Natural killer cell treated with Interleukin-12 subunit alpha and Interleukin-12 subunit beta and Interleukin-15 and Interleukin-18, amount 100 ng/mL, for 72 hours (primary cell): ENCODE data around the gene GRHL1. TPM values are rescaled to one million over a fixed set of nuclear protein-coding genes. Genes with fewer than 3 reads are reported as not detected.

Experiments used
- ATAC-seq, 2 donors: fragments of 150-1000 bp; cut with Tn5 transposase in 1 of 2; sonication (Bioruptor Pico), chemical (Tn5 transposase) in 1 of 2; 2 replicates each; pipeline ENCODE4 v1.10.0; 2021
- DNase-seq: peaks from one replicate; pipeline ENCODE4 v3.0.0; 2022; ENCODE audit warnings: low spot score
- H3K27ac Mint-ChIP-seq, 2 donors: 1 replicate in 1 of 2; 2 replicates in 1 of 2; pipeline ENCODE4 v1.8.0; 2022; ENCODE audit warnings: mixed read lengths in 2 of 2, mild to moderate bottlenecking in 1 of 2, moderate library complexity in 1 of 2
- H3K27me3 Mint-ChIP-seq, 2 donors: 1 replicate in 1 of 2; 2 replicates in 1 of 2; pipeline ENCODE4 v1.8.0; 2022; ENCODE audit warnings: mixed read lengths in 2 of 2
- H3K36me3 Mint-ChIP-seq: one replicate; pipeline ENCODE4 v1.8.0; 2022; ENCODE audit warnings: mixed read lengths
- H3K4me1 Mint-ChIP-seq, 2 donors: 1 replicate in 1 of 2; 2 replicates in 1 of 2; pipeline ENCODE4 v1.8.0; 2022; ENCODE audit warnings: low read depth in 2 of 2, mixed read lengths in 2 of 2, mild to moderate bottlenecking in 1 of 2
- H3K4me3 Mint-ChIP-seq: one replicate; pipeline ENCODE4 v1.8.0; 2022; ENCODE audit warnings: mixed read lengths
- H3K9me3 Mint-ChIP-seq: 2 replicates; pipeline ENCODE4 v1.8.0; 2022; ENCODE audit warnings: mixed read lengths
- total RNA-seq, 2 donors: library from RNA; stranded (reverse); gene quantifications; one replicate each; pipeline ENCODE4 v1.2.3, GENCODE V29; 2022

GRHL1 gene
- total RNA-seq, 2 donors from 2014 or later: 1.1 to 1.4 TPM

DNA sequence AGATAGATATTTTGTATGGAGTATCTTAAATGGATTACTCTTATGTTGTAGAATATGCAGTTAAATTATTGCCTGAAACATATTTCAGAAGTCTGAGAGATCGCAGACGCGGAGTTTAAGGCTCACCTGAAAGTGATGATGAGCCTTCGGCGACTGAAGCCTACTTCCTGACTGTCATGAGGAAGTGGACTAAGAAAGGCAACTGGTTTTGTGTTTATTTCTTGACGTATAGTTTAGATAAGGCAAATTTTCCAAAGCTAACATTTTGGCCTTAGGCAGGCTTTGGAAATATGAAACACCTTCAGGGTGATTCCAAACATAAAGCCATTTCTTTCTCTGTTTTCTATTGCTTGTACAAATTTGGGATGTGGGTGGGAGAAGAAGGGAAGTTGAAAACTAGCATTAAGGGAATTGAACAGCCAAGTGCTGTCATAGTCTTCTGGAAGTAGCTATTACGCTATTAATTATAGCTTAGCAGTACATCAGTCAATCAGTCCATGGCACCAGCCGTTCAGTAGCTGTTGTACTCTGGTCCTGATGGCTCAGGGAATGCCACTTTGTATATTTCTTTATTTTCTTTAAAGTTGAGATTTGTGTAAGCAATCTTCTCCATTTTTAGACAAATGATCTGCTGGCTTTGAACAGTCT is 1.5 kb downstream of the GRHL1 start:
- Mint-ChIP-seq H3K27me3 (peaks cover 24 to 51% of the 10 kb centered on the region in 2 donors), H3K4me3 (peak overlapping the region; percentile 58), H3K9me3 (no peaks in the 10 kb centered on the region), H3K36me3 (no peaks in the 10 kb centered on the region), H3K4me1 (peaks cover 13 to 16% of the 10 kb centered on the region in 2 donors), H3K27ac (no peak overlapping the region)
- no peak for DNase-seq
- no peak for ATAC-seq

DNA sequence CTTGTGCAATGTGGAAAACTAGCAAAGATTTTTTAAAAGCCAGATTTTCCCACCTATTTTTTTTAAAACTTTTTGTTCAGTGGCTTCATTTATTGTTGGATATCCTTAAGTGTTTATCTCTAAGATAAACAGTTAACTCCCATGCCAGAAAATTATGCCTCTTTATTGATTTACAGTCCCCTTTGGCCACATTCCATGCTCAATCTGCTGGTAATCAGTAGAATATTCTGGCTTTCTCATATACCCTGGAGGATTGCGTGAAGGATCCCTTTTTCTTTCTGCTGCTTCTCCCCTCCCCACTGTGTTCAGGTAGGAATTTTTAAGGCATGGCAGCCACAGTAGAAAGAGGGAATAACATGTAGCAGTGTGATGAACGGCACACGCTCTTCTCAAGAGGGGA is 2.6 kb downstream of the GRHL1 start:
- H3K9me3 Mint-ChIP-seq: no peaks in the 10 kb centered on the region
- H3K36me3 Mint-ChIP-seq: no peaks in the 10 kb centered on the region
- ATAC-seq (no peak), DNase-seq (no peak)
- no peak overlapping the region for H3K4me3 Mint-ChIP-seq
- peaks cover 18 to 41% of the 10 kb centered on the region in 2 donors for H3K27me3 Mint-ChIP-seq
- H3K27ac Mint-ChIP-seq: no peak overlapping the region
- H3K4me1 Mint-ChIP-seq: peaks cover 13 to 16% of the 10 kb centered on the region in 2 donors

DNA sequence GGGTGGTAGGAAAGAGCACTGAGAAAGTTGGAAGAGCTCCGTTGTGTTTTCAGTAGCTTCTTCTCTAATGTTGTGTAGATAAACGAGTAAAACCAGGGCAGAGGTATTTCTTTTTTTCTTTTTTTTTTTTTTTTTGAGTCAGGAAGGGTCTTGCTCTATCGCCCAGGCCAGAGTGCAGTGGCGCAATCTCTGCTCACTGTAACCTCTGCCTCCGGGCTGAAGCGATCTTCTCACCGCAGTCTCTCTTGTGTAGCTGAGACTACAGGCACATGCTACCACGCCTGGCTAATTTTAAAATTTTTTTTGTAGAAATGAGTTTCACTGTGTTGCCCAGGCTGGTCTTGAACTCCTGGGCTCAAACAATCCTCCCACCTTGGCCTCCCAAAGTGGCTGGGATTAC is 6.6 kb downstream of the GRHL1 start:
- Mint-ChIP-seq H3K27me3 (peaks cover under 1 to 18% of the 10 kb centered on the region in 2 donors), H3K27ac (no peak overlapping the region), H3K4me3 (no peak overlapping the region), H3K36me3 (no peaks in the 10 kb centered on the region), H3K4me1 (no peaks in the 10 kb centered on the region), H3K9me3 (no peaks in the 10 kb centered on the region)
- DNase-seq (no peak), ATAC-seq (no peak)

DNA sequence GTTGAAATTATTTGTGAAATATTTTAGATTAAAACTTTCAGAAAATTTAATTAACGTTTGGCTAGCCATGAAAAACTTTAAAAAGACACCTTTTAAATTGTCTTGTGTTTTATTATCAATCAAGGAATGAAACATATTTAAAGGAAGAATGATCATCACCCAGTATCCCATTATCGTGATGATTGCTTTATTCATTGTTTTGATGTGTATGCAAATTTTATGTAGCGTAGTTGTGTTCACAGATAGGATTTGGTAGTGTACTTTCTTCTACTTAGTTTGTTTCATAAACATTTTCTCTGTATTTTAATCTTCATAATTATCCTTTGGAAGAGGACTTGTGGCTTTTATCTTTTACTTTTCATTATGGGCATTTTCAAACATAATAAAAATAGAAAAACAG is 7.8 kb downstream of the GRHL1 start:
- Mint-ChIP-seq H3K27ac (no peak overlapping the region), H3K36me3 (no peaks in the 10 kb centered on the region), H3K4me3 (no peak overlapping the region), H3K27me3 (peaks cover 0 to 7% of the 10 kb centered on the region in 2 donors), H3K9me3 (no peaks in the 10 kb centered on the region), H3K4me1 (no peaks in the 10 kb centered on the region)
- DNase-seq (no peak), ATAC-seq (no peak)

DNA sequence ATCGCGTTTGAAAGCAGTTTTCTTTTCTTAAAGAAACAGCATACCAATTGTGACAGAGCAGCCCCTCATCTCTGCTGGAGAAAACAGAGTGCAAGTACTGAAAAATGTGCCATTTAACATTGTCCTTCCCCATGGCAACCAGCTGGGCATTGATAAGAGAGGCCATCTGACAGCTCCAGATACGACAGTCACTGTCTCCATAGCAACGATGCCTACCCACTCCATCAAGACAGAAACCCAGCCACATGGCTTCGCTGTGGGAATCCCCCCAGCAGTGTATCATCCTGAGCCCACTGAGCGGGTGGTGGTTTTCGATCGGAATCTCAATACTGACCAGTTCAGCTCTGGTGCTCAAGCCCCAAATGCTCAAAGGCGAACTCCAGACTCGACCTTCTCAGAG is 9.5 kb downstream of the GRHL1 start:
- H3K4me1 Mint-ChIP-seq: peaks cover 11 to 13% of the 10 kb centered on the region in 2 donors
- no peaks in the 10 kb centered on the region for H3K9me3 Mint-ChIP-seq
- H3K27me3 Mint-ChIP-seq: no peaks in the 10 kb centered on the region
- H3K27ac Mint-ChIP-seq: no peak overlapping the region
- no peak for ATAC-seq
- DNase-seq: no peak
- no peak overlapping the region for H3K4me3 Mint-ChIP-seq
- H3K36me3 Mint-ChIP-seq: no peaks in the 10 kb centered on the region

DNA sequence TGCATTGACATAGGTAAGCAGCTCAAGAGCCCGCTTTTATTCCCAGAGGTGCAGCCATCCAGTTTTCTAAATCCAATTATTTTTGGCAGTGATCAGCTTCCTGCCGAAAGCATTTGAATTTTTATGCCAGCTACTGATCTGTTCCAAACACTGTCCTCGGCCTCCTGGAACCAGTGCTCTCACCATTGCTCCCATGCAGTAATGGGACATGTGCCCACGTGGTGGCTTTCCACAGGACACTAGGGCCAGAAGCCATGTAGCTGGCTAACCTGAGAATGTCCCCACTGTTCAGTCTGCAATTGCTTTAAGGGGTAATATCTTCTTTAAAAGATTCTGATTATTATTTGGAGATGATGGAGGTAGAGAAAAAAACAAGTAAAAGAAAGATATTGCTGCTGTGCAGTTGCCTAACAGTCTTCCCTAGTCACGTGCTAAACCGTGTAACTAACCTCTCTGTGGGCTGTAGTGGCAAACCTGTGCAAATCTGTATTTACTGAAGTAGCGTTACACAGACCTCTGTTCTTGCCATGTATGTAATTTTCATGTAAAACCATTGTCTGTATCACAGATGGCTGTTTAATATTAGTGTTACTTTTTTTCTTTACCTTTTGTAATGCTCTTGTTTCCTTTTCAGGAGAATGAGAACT is 13.0 kb downstream of the GRHL1 start:
- DNase-seq: no peak
- no peak for ATAC-seq
- H3K4me1 Mint-ChIP-seq: peaks cover 11 to 13% of the 10 kb centered on the region in 2 donors
- H3K27ac Mint-ChIP-seq: peak overlapping the region; percentile 52 to 91
- H3K9me3 Mint-ChIP-seq: no peaks in the 10 kb centered on the region
- H3K36me3 Mint-ChIP-seq: no peaks in the 10 kb centered on the region
- H3K4me3 Mint-ChIP-seq: no peak overlapping the region
- H3K27me3 Mint-ChIP-seq: no peaks in the 10 kb centered on the region

DNA sequence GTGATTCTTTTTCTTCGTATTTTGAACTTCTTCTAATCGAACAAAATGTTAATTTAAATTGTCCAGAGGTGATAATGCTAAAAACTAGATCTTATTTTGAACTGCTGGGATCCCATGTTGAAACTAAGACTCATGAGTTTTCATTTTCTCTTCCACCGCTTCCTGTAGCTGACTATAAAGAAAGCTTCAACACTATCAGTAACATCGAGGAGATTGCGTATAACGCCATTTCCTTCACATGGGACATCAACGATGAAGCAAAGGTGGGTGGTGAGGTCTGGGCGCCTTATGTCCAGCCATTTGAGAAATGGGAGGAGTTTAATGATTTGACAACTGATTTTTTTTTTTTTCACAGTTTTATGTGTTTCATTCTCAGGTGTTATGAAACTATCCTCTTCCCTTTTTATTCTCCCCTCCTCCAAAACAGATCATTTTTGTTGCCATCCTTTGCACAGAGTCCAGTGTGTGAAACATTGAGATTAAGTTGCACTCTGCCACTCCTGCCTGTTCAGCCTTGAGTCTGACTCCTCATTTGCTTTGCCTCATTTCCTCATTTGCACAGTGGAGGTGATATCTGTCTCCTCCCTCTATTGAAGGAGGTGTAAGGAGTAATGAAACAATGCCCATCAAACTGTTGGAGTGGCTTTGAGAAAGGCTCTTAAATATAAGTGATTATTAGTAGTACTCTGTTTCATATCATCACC is 13.8 kb downstream of the GRHL1 start:
- Mint-ChIP-seq H3K4me1 (peaks cover 11 to 13% of the 10 kb centered on the region in 2 donors), H3K36me3 (no peaks in the 10 kb centered on the region), H3K4me3 (peak overlapping the region; percentile 37), H3K27me3 (no peaks in the 10 kb centered on the region), H3K27ac (peak overlapping the region; percentile 52 to 91), H3K9me3 (no peaks in the 10 kb centered on the region)
- ATAC-seq (peak; percentile 68 to 73), DNase-seq (no peak)

DNA sequence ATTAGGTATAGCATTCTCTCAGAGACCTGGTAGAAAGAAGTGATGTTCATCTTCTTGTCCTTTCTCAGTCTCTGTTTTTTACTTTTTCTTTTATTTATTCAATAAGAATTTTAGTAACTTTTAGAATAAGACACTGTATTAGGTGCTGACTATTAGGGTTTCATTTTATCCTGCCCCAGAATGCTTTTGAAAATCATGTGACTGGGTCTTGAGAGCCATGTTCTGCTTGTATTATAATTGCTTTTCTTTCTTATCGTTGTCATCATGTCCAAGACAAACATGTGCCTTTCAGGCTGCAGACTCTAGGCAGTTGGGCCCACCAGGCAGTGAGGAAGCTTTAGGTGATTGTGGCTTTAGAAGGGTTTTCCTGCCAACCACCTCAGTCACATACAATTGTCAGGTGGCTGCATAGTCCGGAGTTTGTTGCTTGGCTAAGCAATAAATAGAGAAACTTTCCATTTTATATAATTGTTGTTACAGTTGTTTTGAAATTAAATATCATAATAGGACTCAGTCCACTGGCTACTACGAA is 15.1 kb downstream of the GRHL1 start:
- Mint-ChIP-seq H3K27ac (no peak overlapping the region), H3K4me1 (peaks cover 11 to 13% of the 10 kb centered on the region in 2 donors), H3K4me3 (no peak overlapping the region), H3K27me3 (no peaks in the 10 kb centered on the region), H3K36me3 (no peaks in the 10 kb centered on the region), H3K9me3 (no peaks in the 10 kb centered on the region)
- DNase-seq (no peak), ATAC-seq (no peak)

DNA sequence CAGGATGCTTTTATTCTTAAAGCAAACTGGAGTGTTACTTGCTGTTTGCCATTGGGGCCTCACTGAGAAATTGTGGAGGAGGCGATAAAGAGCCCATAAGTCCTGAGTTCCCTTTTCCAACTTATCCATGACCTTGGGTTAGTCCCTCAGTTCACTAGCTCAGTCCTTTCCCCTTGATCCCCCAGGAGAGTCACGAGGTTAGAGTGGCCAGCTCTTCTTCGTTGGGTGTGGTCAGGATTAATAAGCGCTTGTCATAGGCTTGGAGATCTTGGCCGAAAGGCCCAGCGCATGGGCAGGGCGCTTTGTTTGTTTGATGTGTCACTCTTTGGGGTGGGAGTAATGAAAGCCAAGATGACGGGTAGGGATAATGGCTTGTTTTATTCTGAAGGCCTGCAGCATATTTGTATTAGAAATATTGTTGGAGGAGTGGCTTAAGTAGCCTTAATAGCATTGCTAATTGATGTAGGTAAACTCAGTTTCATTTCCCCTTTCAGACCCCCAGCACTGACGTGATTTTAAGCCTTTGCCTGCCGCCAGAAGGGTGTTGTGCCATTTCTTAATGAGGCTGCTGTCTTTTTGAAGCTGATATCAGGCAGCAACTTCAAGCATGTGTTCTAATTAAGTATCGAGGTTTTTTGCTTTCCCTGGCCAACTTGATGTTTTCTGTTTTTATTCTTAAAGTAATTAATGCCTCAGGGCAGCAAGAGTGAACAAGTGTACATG is 15.7 kb downstream of the GRHL1 start:
- peaks cover 11 to 13% of the 10 kb centered on the region in 2 donors for H3K4me1 Mint-ChIP-seq
- no peak for ATAC-seq
- no peaks in the 10 kb centered on the region for H3K9me3 Mint-ChIP-seq
- H3K27ac Mint-ChIP-seq: no peak overlapping the region
- DNase-seq: no peak
- H3K36me3 Mint-ChIP-seq: no peaks in the 10 kb centered on the region
- no peaks in the 10 kb centered on the region for H3K27me3 Mint-ChIP-seq
- H3K4me3 Mint-ChIP-seq: no peak overlapping the region

DNA sequence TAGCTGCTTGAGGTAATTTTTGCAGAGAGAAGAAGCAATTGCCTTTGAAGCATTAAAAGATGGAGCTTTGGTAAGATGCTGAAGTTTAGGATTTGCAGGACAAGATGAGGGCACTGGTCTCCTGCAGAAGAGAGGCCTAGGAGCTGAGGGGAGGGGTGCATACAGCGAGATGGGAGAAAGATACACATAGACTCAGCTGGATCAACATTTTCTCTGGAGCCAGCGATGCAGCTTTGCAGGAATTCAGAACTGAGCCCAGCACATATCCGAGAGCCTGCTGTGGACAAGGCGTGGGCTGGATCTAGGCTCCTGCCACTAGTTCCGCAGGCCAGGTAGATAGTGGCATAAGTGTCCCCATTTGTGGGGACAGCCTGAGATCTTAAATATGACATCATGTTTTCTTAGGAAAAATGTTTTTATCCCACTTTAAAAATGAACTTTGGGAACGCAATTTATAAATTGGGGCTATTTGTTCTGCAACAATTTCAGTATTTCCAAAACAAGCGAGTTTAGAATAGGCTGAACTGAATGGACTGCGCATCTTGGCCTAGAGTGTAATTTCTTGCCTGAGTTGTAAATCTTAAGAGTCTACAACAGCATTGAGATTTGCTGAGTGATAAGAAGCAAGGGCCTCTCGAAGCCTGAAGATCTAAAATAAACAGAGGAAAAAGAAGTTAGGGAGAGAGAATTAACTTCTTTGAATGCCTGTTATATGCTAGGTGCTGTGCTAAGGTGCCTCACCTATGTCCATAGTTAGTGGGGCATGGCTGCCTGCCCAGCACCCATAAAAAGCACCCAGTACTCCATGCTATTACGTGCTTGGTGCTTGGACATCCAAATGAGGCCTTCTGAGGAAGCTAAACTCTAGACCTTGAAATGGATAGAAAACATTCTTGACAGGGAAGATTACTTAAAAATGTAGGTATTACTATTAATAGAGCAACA is 17.3 kb downstream of the GRHL1 start:
- Mint-ChIP-seq H3K9me3 (no peaks in the 10 kb centered on the region), H3K4me1 (peaks cover 11 to 13% of the 10 kb centered on the region in 2 donors), H3K27me3 (no peaks in the 10 kb centered on the region), H3K27ac (no peak overlapping the region), H3K36me3 (no peaks in the 10 kb centered on the region), H3K4me3 (no peak overlapping the region)
- DNase-seq (no peak), ATAC-seq (no peak)

DNA sequence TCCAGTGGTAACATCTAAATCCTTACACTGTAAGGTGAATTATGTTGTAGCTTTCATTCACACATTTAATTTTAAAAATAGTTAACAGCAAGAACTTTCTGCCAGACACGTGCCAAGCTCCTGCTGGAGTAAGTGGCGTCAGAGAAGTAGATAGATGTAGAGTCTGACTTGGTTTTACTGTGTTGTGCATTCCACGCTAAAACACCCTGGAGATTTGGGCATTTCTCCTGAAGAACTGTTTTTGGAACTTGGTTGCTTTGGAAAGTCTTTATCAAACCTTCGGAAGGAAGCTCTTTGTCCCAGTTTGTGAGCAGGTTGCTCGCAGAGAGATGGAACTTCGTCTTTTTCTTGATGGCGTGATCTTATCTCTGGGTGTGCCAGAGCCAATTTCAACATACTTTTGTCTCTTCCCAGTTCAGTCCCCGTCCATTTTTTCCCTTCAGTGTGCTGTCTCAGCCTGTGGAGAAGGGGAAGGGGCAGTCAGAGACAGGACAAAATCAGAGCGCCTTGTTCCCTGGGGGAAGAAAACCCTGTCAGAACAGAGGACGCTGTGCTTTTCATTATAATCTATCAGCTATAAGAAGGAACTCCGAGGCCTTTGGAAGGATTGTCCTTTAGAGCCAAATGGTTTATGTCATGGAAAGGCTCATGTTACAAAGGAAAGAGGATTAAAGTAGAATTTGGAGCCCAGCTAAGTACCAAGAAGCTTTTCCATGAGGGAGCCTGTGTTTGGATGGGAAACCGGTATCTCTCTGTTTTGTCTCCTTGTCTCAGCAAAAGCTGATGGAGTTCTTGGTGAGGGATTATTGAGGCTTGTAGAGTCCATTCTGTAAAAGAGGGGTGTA is 18.9 kb downstream of the GRHL1 start:
- no peak overlapping the region for H3K27ac Mint-ChIP-seq
- H3K9me3 Mint-ChIP-seq: no peaks in the 10 kb centered on the region

DNA sequence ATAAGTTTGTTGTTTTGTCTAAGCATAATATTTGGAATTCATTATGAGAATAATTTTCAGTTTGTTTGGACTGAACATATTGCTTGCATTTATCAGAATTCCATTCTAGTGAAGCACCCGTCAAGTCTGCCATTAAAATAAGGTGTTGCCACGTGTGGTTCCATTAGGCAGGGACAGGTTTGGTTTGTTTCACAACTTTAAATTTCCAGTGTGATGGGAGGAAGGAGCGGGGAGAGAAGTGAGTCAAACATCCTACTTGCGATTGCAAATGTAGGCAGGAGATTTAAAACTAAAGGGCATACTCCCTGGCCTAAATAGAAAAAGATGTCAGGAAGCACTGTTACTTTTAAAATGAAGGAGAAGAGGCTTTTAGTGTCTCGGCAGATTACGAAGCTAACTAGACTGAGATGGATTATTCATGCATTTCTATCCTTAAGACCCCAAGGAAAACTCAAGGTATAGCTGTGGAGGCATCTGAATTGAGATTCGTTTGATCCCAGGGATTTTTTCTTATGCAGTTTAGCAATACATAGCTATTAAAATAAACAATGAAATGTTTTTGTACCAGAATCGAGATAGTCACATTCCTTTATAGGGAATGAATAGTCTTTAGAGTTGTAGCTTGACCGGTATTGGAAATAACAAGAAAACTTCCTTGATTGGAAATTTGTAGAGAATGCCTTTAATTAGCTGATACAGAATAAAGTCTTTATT is 19.8 kb downstream of the GRHL1 start:
- DNase-seq (no peak), ATAC-seq (no peak)
- Mint-ChIP-seq H3K27me3 (no peaks in the 10 kb centered on the region), H3K27ac (no peak overlapping the region), H3K4me3 (no peak overlapping the region), H3K36me3 (no peaks in the 10 kb centered on the region), H3K9me3 (no peaks in the 10 kb centered on the region), H3K4me1 (peaks cover 3 to 4% of the 10 kb centered on the region in 2 donors)

More for the DNA sequence above, 18.9 kb downstream of the GRHL1 start:
- Mint-ChIP-seq H3K27me3 (no peaks in the 10 kb centered on the region), H3K4me1 (peaks cover 2 to 6% of the 10 kb centered on the region in 2 donors), H3K36me3 (no peaks in the 10 kb centered on the region), H3K4me3 (no peak overlapping the region)
- no peak for DNase-seq
- ATAC-seq: no peak
